Measurements from ENCODE around the gene SPHKAP.

Gene SPHKAP

GRCh38 chr2:228040995-228041394, 140.5 kb downstream of the SPHKAP start:
- Histone ChIP-seq H3K4me1 (ENCODE audit: insufficient read depth, low read length) (no peaks in the 10 kb centered on the region), H2AFZ (ENCODE audit: low read depth, low read length) (no peak overlapping the region), H3K9ac (ENCODE audit: low read depth, low read length) (no peak overlapping the region), H3K4me2 (ENCODE audit: insufficient read depth, low read length) (no peak overlapping the region), H3K9me3 (ENCODE audit: insufficient read depth, low read length, severe bottlenecking) (no peaks in the 10 kb centered on the region), H3K79me2 (ENCODE audit: insufficient read depth, low read length) (no peaks in the 10 kb centered on the region), H3K27me3 (ENCODE audit: insufficient read depth, low read length, poor library complexity) (no peaks in the 10 kb centered on the region), H3K27ac (ENCODE audit: low read length) (no peak overlapping the region), H3K4me3 (ENCODE audit: low read depth in 1 of 2, low read length in 2 of 2) (no peak overlapping the region), H3K36me3 (ENCODE audit: insufficient read depth, low read length) (no peaks in the 10 kb centered on the region), H4K20me1 (ENCODE audit: insufficient read depth, low read length) (no peaks in the 10 kb centered on the region)
- DNase-seq (no peak), ATAC-seq (ENCODE audit: insufficient read depth, low read depth) (no peak)
- TF ChIP-seq CTCF (IDR thresholded peaks at IDR 0.05; ENCODE audit: borderline replicate concordance, extremely low read depth, low read length, poor library complexity, severe bottlenecking) = no peak
- TF ChIP-seq EZH2 (IDR thresholded peaks at IDR 0.05; ENCODE audit: borderline replicate concordance, low read depth, low read length, severe bottlenecking) = no peak

GRCh38 chr2:228039752-228040534, 141.5 kb downstream of the SPHKAP start:
- no peak for DNase-seq
- Histone ChIP-seq H3K27ac (ENCODE audit: low read length) (no peak overlapping the region), H3K79me2 (ENCODE audit: insufficient read depth, low read length) (no peaks in the 10 kb centered on the region), H3K27me3 (ENCODE audit: insufficient read depth, low read length, poor library complexity) (no peaks in the 10 kb centered on the region), H4K20me1 (ENCODE audit: insufficient read depth, low read length) (no peaks in the 10 kb centered on the region), H3K9me3 (ENCODE audit: insufficient read depth, low read length, severe bottlenecking) (no peaks in the 10 kb centered on the region), H2AFZ (ENCODE audit: low read depth, low read length) (no peak overlapping the region), H3K36me3 (ENCODE audit: insufficient read depth, low read length) (no peaks in the 10 kb centered on the region), H3K4me1 (ENCODE audit: insufficient read depth, low read length) (no peaks in the 10 kb centered on the region), H3K4me2 (ENCODE audit: insufficient read depth, low read length) (no peak overlapping the region), H3K9ac (ENCODE audit: low read depth, low read length) (no peak overlapping the region), H3K4me3 (ENCODE audit: low read depth in 1 of 2, low read length in 2 of 2) (no peak overlapping the region)
- peak; percentile 64; the same call in 2 of the 3 replicates for ATAC-seq (ENCODE audit: insufficient read depth, low read depth)
- TF ChIP-seq CTCF (IDR thresholded peaks at IDR 0.05; ENCODE audit: borderline replicate concordance, extremely low read depth, low read length, poor library complexity, severe bottlenecking) (peak; percentile 62), EZH2 (IDR thresholded peaks at IDR 0.05; ENCODE audit: borderline replicate concordance, low read depth, low read length, severe bottlenecking) (no peak)

GRCh38 chr2:228038967-228039366, 142.5 kb downstream of the SPHKAP start:
- no peak for DNase-seq
- no peak for ATAC-seq (ENCODE audit: insufficient read depth, low read depth)
- H3K9ac ChIP-seq (ENCODE audit: low read depth, low read length) = no peak overlapping the region
- H2AFZ ChIP-seq (ENCODE audit: low read depth, low read length) = no peak overlapping the region
- H3K27ac ChIP-seq (ENCODE audit: low read length) = no peak overlapping the region
- H3K4me1 ChIP-seq (ENCODE audit: insufficient read depth, low read length) = no peaks in the 10 kb centered on the region
- no peaks in the 10 kb centered on the region for H3K9me3 ChIP-seq (ENCODE audit: insufficient read depth, low read length, severe bottlenecking)
- H3K4me2 ChIP-seq (ENCODE audit: insufficient read depth, low read length) = no peak overlapping the region
- no peak for TF ChIP-seq EZH2 (IDR thresholded peaks at IDR 0.05; ENCODE audit: borderline replicate concordance, low read depth, low read length, severe bottlenecking)
- no peak for TF ChIP-seq CTCF (IDR thresholded peaks at IDR 0.05; ENCODE audit: borderline replicate concordance, extremely low read depth, low read length, poor library complexity, severe bottlenecking)
- H3K36me3 ChIP-seq (ENCODE audit: insufficient read depth, low read length) = no peaks in the 10 kb centered on the region
- no peaks in the 10 kb centered on the region for H3K27me3 ChIP-seq (ENCODE audit: insufficient read depth, low read length, poor library complexity)
- no peaks in the 10 kb centered on the region for H4K20me1 ChIP-seq (ENCODE audit: insufficient read depth, low read length)
- no peaks in the 10 kb centered on the region for H3K79me2 ChIP-seq (ENCODE audit: insufficient read depth, low read length)
- no peak overlapping the region for H3K4me3 ChIP-seq (ENCODE audit: low read depth in 1 of 2, low read length in 2 of 2)
